NCI-H128 (cell line): ENCODE data around the gene DPYD.
A peak's percentile ranks its signal among the peaks of the same experiment; 100 is the strongest.

Source experiments
- DNase-seq: peaks from one replicate; lab custom pipeline; 2025; ENCODE audit not compliant: unreplicated experiment; lab: John Stamatoyannopoulos, UW

DPYD gene

DNA sequence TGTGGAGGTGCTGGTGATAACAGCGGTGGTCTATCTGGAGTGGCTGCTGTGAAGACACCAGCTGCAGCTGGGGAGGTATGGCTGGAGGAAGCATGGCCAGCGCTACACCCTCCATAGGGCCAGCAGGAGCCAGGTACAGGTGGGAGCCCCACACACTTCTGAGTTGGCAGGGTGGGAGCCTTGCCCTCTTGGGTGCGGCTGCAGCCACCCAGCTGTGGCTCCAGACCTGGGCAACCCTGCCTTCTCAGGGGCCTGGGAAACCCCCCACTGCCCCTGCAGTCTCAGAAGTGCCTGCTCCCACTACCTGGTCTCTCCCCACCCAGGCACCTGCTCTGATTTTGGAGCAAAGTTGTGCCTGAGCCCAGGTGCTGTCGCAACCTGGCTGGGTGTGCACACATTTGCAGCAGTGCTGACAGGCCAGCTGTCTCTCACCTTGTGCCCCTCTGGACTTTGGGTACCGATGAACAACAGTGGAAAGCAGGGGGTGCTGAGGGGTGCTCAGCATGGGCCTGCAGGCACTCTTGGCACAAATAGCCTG is 76.2 kb downstream of the DPYD start:
- no peak for DNase-seq

DNA sequence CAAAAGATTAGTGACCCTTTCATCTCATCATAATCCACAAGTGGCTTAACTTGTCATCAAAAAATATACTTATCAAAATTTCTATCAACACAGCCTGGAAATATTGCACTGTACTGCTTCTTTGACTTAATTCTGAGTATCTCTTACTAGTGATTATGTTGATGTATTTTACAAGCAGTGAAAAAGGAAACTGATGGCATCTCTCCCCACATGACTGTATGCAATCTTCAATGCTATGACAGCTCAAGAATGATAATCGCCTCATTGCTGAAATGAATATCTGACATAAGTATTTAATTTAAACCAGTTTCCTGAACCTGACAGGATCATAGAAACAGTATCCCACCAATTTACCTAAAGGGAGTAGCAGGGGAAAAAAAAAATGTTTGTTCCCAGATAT is 79.5 kb downstream of the DPYD start:
- no peak for DNase-seq

DNA sequence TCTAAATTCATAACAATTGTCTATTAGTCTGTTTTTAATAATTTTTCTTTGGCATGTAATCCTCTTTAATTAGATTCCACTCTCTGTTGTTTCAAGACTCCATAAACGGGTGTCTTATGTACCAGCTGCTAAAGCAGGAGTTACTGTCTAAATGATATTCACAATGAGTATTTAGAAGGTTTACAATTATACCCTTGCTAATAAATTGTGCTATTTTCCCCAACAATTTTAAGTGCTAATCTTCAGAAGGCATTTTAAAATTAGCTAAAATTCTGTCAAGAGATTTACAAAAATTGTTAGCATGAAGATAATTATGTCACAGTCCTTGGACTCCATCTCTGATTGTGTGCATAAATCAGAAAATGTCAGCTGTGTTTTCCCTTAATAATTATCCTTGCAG is 83.7 kb downstream of the DPYD start:
- no peak for DNase-seq

DNA sequence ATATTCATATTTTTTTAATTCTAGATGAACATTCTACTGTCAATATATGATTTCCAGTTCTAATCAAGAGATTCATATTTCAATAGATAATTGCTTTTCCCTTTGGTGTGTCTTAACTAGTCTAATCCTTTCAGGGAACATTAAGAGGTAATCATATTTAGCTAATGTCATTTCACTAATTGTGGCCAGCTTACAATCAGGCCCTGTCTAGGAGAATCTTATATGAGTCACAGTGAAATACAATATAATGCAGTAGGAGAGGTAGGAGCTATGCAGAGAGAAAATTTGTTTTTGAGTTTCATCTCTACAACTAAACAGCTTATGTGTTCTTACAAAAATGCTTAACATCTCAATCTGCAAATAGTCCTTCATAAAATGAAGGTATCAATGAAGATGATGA is 85.9 kb downstream of the DPYD start:
- no peak for DNase-seq

DNA sequence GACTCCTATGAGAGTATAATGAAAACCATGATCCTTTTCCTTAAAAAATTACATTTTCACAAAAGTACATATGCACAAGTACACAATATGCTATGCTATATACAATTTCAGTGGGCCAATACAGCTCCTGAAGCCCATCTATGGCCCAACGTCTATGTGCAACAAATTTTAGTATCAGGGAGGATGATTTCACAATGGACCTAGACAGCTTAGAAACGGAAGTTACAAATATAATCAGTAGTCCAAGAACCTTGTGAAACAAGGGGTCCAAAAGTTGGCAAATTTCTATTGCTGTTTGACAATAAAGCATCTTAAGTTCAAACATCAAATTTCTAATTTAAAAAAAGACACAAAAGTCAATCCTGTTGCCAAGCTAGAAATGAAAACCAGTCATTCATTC is 87.0 kb downstream of the DPYD start:
- no peak for DNase-seq

DNA sequence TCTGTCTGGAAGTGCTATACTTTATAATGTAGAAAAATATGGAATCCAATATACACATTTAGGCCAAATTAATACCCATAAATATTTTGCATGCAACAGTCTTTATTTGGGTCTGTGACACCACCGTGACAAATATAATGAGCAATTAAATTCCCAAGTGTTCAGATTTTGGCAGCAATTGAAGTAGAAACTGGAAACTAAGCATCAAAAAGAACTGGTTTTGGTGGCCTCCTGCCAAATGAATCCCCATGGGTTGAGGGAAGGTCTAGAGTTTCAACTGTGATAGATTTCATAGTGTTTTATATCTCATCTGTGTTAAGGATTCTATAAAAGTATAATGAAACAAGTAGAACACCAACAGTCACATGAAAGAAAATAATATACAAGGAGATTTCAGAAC is 88.4 kb downstream of the DPYD start:
- peak; percentile 79 for DNase-seq

DNA sequence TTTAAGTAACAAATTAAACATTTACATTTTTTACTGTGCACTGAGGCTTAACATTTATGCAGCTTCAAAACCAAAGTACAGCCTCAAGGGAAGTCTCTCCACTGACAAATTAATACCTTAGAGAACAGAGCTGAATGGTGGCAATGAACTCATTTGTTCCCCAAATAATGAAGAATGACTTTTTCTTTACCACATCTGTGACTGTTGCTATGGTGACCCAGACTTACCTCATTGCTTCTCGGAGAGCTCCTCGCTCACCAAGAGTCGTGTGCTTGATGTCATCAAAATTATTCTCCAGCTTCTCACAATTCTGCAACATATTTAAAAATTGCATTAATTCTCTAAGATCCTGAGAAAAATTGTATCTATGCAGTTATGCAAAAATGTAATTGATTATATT is 92.9 kb downstream of the DPYD start:
- no peak for DNase-seq

DNA sequence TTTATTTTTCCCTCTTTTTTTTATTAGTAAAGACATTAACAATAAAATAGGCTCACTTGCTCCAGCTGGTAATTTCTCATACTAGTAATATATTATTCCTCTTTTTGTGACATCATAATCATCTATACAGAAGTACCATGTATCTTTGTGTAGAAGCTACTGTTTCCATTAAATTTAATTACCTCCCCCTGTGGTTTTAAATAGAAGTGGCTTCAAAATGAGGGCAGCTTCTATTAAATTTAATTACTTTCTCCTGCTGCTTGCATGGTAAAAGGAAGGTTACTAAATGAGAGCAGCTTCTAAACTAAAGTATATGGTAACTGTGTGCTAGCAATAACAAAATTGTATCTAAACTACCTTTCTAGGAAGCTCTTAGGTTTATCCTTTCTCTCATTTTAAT is 94.0 kb downstream of the DPYD start:
- DNase-seq = peak; percentile 16

DNA sequence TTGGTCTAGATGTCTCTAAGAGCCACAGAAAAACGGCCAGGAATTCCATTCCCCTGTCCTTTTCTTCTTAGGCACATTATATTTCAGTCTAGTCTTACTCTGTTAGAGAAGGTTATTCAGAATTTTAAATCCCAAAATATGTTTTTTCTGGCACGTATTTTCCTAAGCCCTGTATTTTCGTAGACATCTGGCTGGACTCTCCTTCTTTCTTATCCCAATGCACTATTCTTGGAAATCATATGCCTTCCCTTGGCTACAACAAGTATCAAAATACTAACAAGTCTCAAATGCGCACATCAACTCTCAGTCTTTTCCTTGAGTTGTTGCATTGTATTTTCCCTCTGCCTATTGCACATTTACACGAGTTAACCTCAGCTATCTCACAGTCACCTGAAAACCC is 96.2 kb downstream of the DPYD start:
- DNase-seq = no peak

DNA sequence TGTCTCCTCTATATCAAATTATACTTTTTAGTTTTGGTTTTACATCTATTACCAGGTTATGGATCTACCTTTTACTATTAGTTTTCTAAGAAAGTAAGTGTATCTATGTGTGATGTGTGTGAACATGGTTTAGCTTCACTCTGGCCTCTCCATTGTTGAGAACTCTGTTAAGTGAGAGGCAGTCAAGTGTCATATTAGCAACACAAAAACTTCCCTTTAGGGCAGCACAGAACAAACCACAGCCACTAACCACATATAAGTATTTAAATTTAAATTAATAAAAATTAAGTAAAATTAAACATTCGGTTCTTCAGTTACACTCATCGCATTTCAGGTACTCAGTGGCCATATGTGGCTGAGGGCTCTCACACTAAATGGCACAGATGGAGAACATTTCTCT is 96.6 kb downstream of the DPYD start:
- no peak for DNase-seq

DNA sequence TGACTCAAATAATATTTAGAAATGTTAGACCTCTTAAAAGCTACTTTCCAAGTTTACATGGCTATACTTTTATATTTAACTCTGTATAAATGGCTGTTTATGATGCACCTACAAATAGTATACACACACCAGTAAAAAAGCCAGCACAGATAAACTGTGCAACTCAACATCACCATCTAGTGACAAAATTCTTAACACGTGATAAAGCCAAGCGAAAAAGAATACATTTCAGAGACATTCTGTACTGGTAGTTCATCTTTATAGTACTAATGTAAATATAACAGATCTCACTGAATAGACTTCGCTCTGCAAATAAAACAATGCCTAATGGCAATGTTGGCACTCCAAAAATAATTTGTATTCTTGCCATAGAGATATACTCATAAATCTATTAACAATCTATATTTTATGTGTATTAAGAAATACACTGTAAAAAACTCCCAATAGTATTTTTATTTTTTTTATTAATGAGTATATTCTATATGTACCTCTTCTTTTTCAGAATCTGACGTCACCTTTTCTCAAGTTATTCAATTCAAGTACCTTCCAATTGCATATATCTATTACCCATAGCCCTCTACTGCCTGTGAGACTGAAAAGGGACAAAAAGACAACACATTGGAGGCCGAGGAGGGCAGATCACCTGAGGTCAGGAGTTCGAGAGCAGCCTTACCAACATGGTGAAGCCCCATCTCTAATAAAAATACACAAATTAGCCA is 100.2 kb downstream of the DPYD start:
- DNase-seq = no peak

DNA sequence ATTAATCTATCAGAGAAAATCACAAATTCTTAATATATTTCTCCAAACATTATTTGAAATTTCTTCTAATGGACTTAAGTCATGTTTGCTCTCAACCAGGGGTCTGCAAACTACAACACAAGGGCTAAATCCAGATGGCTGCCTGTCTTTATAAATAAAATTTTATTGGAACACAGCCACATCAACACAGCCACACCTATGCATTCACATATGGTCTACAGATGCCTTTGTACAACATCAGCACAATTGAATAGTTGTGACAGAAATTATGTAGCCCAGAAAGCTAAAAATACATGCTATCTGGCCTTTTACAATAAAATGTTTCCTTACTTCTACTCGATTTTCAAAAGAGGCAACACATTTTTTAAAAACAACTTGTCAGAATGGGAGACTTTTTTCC is 103.9 kb downstream of the DPYD start:
- DNase-seq = no peak

DNA sequence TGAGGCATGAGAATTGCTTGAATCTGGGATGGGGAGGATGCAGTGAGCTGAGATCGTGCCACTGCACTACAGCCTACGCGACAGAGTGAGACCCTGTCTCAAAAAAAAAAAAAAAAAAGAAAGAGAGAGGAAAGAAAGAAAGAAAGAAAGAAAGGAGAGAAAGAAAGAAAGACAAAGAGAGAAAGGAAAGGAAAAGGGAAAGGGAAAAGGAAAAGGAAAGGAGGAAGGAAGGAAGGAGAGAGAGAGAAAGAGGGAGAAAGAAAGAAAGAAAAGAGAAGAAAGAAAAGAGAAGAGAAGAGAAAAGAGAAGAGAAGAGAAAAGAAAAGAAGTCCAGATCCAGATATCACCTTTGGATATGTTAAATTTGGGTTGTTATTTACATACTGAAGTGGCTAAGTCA is 106.0 kb downstream of the DPYD start:
- no peak for DNase-seq

DNA sequence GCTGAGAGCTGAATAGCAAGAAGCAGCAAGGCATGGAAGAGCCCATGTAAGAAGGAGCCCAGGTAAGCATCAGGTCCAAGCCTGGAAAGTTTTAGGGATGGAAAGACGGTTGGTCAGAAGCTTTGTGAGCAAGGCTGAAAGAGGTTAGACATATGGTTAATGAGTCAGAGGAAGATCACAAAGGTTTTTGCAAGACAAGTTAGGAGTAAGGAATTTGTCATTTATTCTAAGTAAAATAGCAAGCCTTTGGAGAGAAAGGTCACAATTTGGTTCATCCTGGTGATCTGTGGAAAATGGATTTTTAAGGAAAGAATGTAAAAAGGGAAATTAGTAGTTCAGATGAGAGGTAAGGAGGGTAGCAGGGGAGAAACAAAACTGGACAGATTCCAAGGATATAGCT is 106.7 kb downstream of the DPYD start:
- DNase-seq = no peak

DNA sequence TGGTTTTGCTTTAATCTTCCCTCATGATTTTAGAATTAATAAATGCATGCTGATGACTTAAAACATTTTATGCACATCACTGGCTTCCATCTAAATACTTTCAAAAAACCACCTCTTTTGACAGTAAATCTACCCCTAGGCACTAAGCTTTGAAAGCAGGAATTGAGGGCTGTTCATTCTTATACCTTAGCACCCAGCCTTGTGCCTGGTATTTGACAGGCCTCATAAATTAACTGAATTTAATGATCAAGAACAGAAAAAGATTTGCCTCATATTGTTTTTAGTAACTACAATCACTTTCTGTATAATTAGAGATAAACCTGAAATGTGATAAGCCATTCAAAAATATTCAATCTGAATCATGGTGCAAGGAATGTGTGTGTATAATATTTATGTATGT is 108.8 kb downstream of the DPYD start:
- no peak for DNase-seq

DNA sequence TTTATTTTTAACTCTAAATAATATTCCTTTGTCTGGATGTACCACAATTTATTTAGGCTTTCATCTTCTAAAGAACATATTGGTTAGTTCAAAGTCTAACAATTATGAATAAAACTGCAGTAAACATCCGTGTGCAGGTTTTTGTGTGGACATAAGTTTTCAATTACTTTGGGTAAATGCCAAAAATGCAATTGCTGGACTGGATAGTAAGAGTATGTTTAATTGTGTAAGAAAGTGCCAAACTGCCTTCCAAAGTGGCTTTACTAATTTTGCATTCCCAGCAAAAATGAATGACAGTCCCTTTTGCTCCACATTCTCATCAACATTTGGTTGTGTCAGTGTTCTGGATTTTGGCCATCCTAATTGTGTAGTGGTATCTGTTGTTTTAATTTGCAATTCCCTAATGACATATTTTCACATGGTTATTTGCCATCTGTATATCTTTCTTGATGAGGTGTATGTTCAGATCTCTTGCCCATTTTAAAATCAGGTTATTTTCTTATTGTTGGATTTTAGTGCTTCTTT is 113.8 kb downstream of the DPYD start:
- DNase-seq = no peak

DNA sequence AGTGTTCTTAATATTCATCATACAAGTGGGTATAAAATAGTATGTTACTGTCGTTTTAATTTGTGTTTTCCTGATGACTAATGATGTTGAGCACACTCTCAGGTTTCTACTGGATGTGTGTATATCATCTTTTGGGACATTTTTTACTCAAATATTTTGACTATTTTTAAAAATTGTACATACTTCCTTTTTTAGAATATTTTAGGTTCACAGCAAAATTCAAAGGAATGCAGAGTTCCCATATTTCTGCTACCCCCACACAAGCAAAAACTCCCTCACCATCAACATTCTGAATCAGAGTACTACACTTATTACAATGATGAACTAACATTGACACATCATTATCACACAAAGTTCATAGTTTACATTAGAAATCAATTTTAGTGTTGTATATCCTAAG is 114.5 kb downstream of the DPYD start:
- DNase-seq = no peak

DNA sequence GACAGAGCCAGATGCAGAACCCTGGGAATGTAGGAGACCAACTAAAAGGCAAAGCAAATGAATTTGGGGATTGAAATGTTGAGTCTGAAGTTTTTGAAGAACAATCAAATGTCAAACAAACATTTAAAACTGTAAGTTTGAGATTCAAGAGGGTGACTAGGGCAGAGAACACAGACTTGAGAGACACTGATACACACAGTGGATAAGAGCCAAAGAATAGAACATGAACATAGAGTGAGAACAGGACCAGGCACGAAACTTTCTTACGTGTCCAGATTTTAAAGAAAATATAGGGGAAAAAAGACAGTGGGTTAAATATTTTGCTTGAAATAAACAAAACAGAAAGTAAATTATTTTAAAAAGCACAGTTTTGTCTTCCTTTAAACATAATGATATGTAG is 115.7 kb downstream of the DPYD start:
- no peak for DNase-seq

DNA sequence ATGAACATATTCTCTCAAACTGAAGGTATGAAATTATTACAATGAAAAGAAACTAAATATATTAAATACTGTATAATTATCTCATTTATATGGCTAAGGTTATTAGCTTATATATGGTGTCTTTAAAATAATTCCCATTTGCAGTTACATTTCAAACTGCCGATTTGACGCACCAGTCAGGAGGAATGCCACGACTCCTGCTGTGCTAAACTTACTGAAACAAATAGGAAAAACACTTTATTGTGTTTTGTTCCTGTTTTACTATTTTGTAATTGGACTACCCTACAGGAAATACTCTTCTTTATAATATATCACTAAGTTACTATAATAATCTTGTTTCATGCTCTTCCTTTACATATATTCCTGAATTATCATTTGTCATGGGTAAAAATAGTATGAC is 117.8 kb downstream of the DPYD start:
- no peak for DNase-seq

DNA sequence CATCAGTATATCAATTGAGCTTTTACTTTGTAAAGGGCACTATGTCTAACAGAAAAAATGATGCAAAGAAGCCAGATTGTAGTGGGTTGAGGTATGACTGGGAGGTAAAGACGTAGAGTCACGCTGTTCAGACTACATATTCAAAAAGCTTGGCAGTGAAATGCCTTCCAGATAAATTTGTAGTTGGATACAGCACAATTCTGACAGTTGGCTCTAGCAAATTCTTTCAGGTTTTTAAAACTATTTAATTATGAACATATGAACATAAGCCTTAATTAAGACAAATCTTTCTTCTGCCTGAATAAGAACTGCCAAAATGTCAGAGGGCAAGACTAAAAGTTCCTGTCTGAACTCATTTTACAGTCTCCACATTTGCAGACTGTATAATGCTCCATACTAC is 118.8 kb downstream of the DPYD start:
- no peak for DNase-seq

DNA sequence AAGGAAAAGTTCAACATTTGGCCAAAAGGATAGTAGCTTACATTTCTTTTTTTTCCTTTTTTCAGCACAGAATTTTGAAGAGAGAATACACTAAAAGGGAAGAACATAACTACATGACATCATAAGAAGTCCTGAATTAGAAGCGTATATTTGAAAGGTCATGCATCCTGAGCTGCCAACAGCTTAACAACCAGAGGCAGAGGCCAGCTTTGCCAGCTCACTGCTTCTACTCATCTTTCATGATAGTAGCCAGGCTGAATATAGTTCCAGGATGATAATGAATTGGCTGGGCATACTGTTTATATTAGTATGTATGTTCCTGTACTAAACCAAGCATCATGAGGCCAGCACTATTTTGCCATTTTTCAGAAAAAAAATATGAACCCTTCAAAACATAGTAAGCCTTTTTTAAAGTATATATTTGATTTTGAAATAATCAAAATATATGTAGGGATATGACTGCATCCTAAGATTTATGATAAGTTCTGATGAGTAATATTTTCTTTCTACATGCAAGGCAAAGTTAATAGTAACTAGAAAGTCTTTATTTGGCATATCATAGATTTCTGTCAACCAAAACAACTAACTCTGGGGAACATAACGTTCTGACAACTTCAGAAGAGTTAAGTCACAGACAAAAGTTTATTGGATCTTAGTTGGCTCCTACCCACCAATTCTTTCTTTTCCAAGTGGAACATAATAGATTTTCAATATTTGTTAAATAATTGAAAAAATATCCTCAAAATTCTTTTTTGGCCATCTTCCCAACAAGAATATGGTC is 123.2 kb downstream of the DPYD start:
- no peak for DNase-seq

DNA sequence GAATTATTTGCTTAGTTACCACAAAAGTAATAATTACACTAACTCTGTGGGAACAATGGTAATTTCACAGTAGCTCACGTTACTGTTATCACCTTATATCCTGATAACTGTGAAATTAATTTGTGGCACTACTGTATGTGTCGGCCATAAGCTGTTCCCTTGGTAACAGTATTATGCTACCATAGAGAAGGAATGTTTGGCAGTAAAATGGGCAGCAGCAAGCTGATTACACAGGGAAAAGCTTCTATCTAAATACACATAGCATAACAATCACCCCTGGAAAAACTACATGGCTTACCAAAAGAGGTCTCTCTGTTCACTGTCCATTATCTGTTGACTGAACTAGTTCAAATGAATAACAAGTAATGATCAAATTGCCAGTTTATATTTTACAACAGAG is 124.1 kb downstream of the DPYD start:
- no peak for DNase-seq
